NB4 (cell line): ENCODE measurements around the gene EEF2KMT.
"Not testable (repeated sequence)": the region's sequence is repeated elsewhere in the genome, so short reads cannot be mapped to it uniquely, and the experiment has no call there.

ENCODE experiments used
- DNase-seq: peaks from one replicate; pipeline ENCODE4 v3.0.0; 2010; ENCODE audit warnings: low read depth
- H3K4me3 ChIP-seq: one replicate; pipeline ENCODE4 v1.5.1; 2011; ENCODE audit warnings: mild to moderate bottlenecking, low read depth, low read length, moderate library complexity
- MYC ChIP-seq: IDR thresholded peaks from 2 replicates; pipeline ENCODE4 v1.6.1; 2011; ENCODE audit warnings: low read depth, low read length
- POLR2A ChIP-seq: IDR thresholded peaks from 2 replicates; pipeline ENCODE4 v1.6.1; 2011; ENCODE audit warnings: mild to moderate bottlenecking; ENCODE audit not compliant: insufficient read length; ENCODE audit errors: extremely low read depth
- TF ChIP-seq, protein P1 (sequence below): IDR thresholded peaks from 2 replicates; pipeline ENCODE4 v1.6.1; 2011; ENCODE audit warnings: low read depth, low read length
- TF ChIP-seq, protein P2 (sequence below): IDR thresholded peaks from one replicate; pipeline ENCODE4 v1.5.1; 2012; ENCODE audit warnings: low read depth, low read length

EEF2KMT gene

DNA sequence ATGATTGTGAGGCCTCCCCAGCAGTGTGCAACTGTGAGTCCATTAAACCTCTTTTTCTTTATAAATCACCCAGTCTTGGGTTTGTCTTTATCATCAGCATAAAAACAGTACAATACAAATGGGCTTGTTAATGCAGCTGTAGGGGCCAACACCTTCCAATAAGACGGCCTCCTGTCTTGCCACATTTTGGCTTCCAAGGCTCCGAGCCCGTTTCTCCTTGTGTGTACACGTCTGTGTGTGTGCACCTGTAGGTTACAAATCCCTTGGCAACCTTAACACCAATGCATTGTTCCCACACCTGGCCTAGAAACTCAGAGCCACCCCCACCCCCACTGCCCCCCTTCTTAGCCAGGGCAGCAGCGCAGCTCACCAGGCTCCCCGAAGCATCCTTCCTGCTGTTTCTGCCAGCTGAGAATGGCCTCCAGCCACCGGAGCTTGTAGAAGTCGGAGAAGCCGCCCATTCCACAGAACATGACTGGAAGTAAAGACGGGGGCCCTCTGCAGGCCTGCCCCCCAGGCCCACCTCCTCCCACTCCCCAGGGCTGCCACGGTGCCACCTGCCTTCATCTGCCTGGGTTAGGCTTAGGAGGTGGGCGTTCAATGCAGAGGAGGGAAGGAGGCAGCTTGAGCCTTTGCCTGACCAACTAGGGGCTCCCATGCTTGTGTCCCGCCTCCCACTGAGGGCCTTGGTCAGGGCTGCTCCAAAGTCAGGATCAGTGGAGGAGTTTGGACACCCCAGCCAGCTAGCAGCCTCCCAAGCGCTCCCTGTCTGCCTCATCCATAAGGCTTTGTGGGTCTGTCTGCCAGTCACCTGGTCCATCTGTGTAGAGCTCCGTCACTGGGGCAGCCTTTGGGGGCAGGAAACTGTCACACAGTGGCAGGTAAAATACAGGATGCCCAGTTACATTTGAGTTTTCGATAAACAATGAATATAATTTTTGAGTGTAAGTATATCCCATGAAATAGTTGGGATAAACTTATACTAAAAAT lies 42.4 kb downstream of the EEF2KMT start:
- no peak overlapping the region for H3K4me3 ChIP-seq
- TF ChIP-seq, protein P1, sequence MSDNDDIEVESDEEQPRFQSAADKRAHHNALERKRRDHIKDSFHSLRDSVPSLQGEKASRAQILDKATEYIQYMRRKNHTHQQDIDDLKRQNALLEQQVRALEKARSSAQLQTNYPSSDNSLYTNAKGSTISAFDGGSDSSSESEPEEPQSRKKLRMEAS, result no peak
- TF ChIP-seq MYC (no peak), POLR2A (no peak)
- TF ChIP-seq, protein P2, sequence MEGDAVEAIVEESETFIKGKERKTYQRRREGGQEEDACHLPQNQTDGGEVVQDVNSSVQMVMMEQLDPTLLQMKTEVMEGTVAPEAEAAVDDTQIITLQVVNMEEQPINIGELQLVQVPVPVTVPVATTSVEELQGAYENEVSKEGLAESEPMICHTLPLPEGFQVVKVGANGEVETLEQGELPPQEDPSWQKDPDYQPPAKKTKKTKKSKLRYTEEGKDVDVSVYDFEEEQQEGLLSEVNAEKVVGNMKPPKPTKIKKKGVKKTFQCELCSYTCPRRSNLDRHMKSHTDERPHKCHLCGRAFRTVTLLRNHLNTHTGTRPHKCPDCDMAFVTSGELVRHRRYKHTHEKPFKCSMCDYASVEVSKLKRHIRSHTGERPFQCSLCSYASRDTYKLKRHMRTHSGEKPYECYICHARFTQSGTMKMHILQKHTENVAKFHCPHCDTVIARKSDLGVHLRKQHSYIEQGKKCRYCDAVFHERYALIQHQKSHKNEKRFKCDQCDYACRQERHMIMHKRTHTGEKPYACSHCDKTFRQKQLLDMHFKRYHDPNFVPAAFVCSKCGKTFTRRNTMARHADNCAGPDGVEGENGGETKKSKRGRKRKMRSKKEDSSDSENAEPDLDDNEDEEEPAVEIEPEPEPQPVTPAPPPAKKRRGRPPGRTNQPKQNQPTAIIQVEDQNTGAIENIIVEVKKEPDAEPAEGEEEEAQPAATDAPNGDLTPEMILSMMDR, result no peak
- no peak for DNase-seq

DNA sequence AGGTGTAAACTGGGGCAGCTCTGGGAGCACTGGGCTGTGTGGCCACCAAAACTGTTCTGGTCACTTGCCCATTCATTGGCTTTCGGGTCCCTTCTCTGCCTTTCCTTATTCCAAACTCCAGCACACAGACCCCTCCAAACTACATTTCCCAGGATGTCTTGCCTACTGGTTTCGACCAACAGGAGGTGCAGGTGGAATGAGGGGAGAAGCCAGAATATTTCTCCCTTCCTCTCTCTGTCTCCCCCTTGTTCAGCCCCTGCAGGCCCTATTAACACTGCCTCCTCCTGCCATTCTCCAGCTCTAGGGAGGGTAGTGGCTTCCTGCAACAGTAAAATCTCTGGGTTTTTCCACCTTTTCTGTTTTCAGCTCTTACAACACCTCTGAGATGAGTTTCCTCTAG lies 50.7 kb downstream of the EEF2KMT start:
- H3K4me3 ChIP-seq, result no peak overlapping the region
- TF ChIP-seq POLR2A (no peak), MYC (no peak)
- TF ChIP-seq, protein P1, result no peak
- no peak for DNase-seq

DNA sequence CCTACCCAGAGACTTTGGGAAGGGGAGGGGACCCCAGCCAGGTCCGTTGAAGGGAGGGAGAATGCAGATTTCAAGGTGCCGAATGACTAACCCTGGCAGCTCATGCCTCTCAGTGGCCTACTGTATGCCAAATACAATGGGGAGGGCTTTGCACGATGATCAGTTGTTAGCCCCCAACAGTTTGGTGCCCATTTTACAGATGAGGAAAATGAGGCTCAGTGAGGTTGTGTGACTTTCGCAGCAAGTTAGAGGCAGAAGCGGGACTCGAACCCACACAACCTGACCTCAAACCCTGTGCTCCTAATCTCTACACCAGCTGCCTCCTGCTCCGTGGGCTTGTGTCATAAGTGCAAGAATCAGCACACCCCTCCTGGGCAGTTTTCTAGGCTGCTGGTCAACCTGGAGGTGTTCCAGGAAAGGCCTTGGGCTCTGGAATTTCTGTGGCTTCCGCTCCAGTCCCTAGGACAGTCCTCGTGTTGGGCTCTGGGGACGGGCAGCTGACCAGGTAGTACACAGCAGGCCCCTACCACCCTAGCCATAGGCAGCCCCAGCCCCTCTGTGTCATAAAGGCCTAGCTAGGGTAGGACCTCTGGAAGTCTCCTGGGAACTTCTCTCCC lies 52.0 kb downstream of the EEF2KMT start:
- TF ChIP-seq POLR2A, result no peak
- TF ChIP-seq, protein P2, result no peak
- TF ChIP-seq, protein P1, result no peak
- TF ChIP-seq MYC, result no peak
- no peak overlapping the region for H3K4me3 ChIP-seq
- no peak for DNase-seq

DNA sequence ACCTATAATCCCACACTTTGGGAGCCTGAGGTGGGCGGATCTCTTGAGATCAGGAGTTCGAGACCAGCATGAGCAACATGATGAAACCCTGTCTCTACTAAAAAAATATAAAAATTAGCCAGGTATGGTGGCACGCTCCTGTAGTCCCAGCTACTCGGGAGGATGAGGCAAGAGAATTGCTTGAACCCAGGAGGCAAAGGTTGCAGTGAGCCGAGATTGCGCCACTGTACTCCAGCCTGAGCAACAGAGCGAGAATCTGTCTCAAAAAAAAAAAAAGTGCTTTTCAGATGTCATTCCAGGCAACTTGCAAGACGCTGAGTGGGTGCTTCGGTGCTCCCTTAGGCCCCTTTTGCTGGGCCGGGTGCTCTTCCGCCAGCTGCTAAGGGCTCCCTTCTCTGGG lies 53.0 kb downstream of the EEF2KMT start:
- not testable (repeated sequence) for DNase-seq, H3K4me3 ChIP-seq

DNA sequence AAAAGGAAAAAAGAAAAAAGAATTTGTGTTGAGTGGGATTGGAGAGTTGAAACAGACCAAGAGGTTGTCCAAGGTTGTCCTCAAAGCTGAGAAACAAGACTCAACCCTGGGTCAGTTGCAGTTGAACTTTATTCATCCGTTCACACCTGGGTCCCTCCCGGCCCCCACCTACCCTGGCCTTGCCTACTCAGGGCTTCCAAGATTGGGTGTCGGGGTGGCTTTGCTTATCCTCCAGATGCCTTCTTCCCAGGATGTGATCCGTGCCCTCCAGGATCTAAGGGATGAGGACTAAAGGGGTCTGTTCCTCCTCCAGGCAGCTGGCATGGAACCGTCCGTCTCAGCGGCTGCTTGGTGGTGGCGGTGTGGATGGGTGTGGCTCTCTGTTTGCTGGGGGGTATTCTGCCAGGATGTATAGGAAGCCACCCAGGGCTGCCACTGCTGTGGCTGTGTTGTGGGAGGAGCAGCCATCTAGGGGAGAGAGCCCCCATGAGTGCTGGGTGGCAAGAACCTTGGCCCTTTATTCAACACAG lies 53.5 kb downstream of the EEF2KMT start:
- no peak overlapping the region for H3K4me3 ChIP-seq
- no peak for TF ChIP-seq MYC
- TF ChIP-seq, protein P1, result no peak
- TF ChIP-seq, protein P2, result no peak
- no peak for TF ChIP-seq POLR2A
- no peak for DNase-seq

DNA sequence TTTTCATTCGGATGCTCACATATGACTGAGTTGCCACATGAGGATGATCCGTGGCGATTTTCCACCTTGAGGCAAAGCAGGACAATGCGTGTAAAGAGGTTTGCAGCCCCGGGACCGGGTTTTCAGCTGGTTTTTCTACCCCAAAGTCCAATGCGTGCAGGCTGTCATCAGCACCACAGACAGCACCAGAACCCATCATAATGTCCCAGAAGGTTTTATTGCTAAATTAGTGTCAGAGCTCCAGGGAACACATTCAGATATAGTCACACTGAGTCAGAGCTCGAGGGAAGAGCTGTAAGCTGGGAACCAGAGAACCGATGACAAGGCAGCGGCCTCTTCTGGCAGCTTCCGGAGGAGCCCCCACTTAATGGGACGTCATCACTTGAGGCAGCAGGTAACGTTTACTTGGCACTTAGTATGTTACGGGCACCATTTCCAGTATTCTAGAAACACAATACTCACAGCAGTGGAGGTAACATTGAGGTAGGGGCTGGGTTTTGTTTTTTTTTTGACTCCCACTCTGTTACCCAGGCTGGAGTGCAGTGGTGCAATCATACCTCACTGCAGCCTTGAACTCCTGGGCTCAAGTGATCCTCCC lies 54.9 kb downstream of the EEF2KMT start:
- TF ChIP-seq, protein P2, result peak; percentile 28
- TF ChIP-seq, protein P1, result no peak
- TF ChIP-seq POLR2A, result no peak
- peak; percentile 51 for DNase-seq
- no peak overlapping the region for H3K4me3 ChIP-seq
